Activated CD8-positive, alpha-beta T cell treated with anti-CD3 and anti-CD28 coated beads for 36 hours (primary cell): ENCODE results near the gene MMP1. TPM values are rescaled to one million over a fixed set of nuclear protein-coding genes. Genes with fewer than 3 reads are reported as not detected.
"Not testable (repeated sequence)": the region's sequence is repeated elsewhere in the genome, so short reads cannot be mapped to it uniquely, and the experiment has no call there.

Experiments
- ATAC-seq: fragments of 200-7000 bp; cut with Tn5 transposase; one replicate; pipeline ENCODE4 v1.10.0; 2021; ENCODE audit warnings: mild to moderate bottlenecking, moderate library complexity
- CTCF ChIA-PET: fragments of 350-600 bp; sonication (Branson Sonifier 250); formaldehyde crosslinking; loops from one replicate; lab custom pipeline; 2021; ENCODE audit warnings: antibody characterized with exemption; lab: Charles Lee
- POLR2A ChIA-PET: fragments of 350-600 bp; sonication (Branson Sonifier 250); formaldehyde crosslinking; loops from one replicate; lab custom pipeline; 2021; ENCODE audit warnings: antibody characterized with exemption; lab: Charles Lee
- DNase-seq: peaks from one replicate; pipeline ENCODE4 v3.0.0-alpha.2; 2020
- H3K27ac Mint-ChIP-seq: one replicate; pipeline ENCODE4 v1.8.0; 2021; ENCODE audit warnings: mild to moderate bottlenecking, mixed read lengths
- H3K27me3 Mint-ChIP-seq: one replicate; pipeline ENCODE4 v1.8.0; 2021; ENCODE audit warnings: mixed read lengths
- H3K36me3 Mint-ChIP-seq: one replicate; pipeline ENCODE4 v1.8.0; 2021; ENCODE audit warnings: low read depth, mixed read lengths
- H3K4me1 Mint-ChIP-seq: one replicate; pipeline ENCODE4 v1.8.0; 2021; ENCODE audit warnings: low read depth, mixed read lengths
- H3K4me3 Mint-ChIP-seq: one replicate; pipeline ENCODE4 v1.8.0; 2021; ENCODE audit warnings: mild to moderate bottlenecking, moderate library complexity, mixed read lengths
- H3K9me3 Mint-ChIP-seq: one replicate; pipeline ENCODE4 v1.8.0; 2021; ENCODE audit warnings: mixed read lengths
- intact Hi-C: fragments of 100-400 bp; cut with micrococcal nuclease; formaldehyde crosslinking; loops from one replicate; pipeline ENCODE4 v1.10.0; 2022
- total RNA-seq, 2 experiments: library from RNA; stranded (reverse); gene quantifications; one replicate each; pipeline ENCODE4 v1.2.3, GENCODE V29; 2021
- TF ChIP-seq, protein P1 (sequence below): fragments of 200-600 bp; IDR thresholded peaks from one replicate; pipeline ENCODE4 v1.8.0; 2022; ENCODE audit warnings: antibody characterized with exemption, mild to moderate bottlenecking

The MMP1 gene
- total RNA-seq, 2 experiments from 2014 or later, result not detected

GRCh38 chr11:102749101-102749722 is 48.7 kb downstream of the MMP1 start:
- no peak for ATAC-seq
- TF ChIP-seq, protein P1, sequence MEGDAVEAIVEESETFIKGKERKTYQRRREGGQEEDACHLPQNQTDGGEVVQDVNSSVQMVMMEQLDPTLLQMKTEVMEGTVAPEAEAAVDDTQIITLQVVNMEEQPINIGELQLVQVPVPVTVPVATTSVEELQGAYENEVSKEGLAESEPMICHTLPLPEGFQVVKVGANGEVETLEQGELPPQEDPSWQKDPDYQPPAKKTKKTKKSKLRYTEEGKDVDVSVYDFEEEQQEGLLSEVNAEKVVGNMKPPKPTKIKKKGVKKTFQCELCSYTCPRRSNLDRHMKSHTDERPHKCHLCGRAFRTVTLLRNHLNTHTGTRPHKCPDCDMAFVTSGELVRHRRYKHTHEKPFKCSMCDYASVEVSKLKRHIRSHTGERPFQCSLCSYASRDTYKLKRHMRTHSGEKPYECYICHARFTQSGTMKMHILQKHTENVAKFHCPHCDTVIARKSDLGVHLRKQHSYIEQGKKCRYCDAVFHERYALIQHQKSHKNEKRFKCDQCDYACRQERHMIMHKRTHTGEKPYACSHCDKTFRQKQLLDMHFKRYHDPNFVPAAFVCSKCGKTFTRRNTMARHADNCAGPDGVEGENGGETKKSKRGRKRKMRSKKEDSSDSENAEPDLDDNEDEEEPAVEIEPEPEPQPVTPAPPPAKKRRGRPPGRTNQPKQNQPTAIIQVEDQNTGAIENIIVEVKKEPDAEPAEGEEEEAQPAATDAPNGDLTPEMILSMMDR, result no peak
- DNase-seq, result no peak
- Mint-ChIP-seq H3K27ac (no peak overlapping the region), H3K36me3 (no peaks in the 10 kb centered on the region), H3K4me3 (no peak overlapping the region), H3K9me3 (peaks cover 7% of the 10 kb centered on the region), H3K4me1 (no peaks in the 10 kb centered on the region), H3K27me3 (peaks cover 6% of the 10 kb centered on the region)
- ChIA-PET CTCF (no interaction called here), POLR2A (no interaction called here)
- intact Hi-C loops, result no loop called here

GRCh38 chr11:102746746-102747578 is 51.0 kb downstream of the MMP1 start:
- H3K4me3 Mint-ChIP-seq, H3K27ac Mint-ChIP-seq, intact Hi-C loops, H3K4me1 Mint-ChIP-seq, H3K36me3 Mint-ChIP-seq, POLR2A ChIA-PET, CTCF ChIA-PET, DNase-seq, H3K9me3 Mint-ChIP-seq, H3K27me3 Mint-ChIP-seq, ATAC-seq: not testable (repeated sequence)

Other genes with a start within 250 kb of the MMP1 start
- gene MMP20, start 172.8 kb downstream of the MMP1 start, total RNA-seq, result not detected
- gene MMP27, start 92.4 kb downstream of the MMP1 start, total RNA-seq, result not detected
- gene MMP8, start 73.2 kb downstream of the MMP1 start, total RNA-seq, result not detected
- not detected for gene MMP10, start 17.5 kb downstream of the MMP1 start, total RNA-seq
- not detected for gene MMP3, start 45.4 kb upstream of the MMP1 start, total RNA-seq
- not detected for gene MMP12, start 76.8 kb upstream of the MMP1 start, total RNA-seq
- gene MMP13, start 157.6 kb upstream of the MMP1 start, total RNA-seq, result not detected